Cardiac fibroblast (primary cell): ENCODE measurements around the gene TXNDC17.

ENCODE experiments used
- DNase-seq, 2 donors: peaks; one replicate each; pipeline versions ENCODE4 v3.0.0 to v3.0.0-alpha.2; 2010; ENCODE audit warnings: low read depth in 2 of 2
- H3K4me3 ChIP-seq, 2 donors: replicated peaks in 1 of 2; 1 replicate in 1 of 2; 2 replicates in 1 of 2; pipeline ENCODE4 v1.5.1; 2011; ENCODE audit warnings: low read depth in 2 of 2, low read length in 2 of 2, mild to moderate bottlenecking in 2 of 2, moderate library complexity in 1 of 2
- TF ChIP-seq, protein P1 (sequence below): IDR thresholded peaks from one replicate; pipeline ENCODE4 v1.5.1; 2011; ENCODE audit warnings: low read depth, mild to moderate bottlenecking, low read length, inconsistent platforms

TXNDC17 gene

DNA sequence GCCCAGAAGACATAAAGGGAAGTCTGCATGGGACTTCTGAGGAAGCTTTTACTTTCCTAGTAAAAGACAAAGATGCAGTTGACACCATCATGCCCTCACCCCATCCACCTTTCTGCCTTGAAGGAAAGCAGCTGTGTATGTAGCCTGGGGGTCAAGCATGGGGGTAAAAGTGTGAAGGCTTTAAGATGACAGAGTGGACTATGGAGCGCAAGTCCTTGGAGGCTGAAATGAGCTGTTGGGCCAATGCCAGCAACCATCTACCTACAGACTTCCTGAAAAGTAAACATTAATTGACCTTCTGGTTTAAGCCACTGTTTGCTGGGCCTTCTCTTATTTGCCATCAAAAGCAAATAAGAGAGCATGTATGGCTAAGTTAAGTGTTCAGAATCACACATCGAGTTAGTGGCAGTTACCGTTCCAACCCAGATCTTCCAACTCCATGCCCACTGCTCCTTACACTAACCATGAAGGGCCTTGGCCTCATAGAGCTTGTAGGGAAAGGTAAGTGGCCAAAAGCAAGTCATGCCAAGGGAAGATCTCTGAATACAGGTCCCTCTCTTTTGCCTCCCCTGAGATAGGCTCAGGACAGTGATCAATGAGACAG, 42.3 kb downstream of the TXNDC17 start:
- DNase-seq, result no peak
- TF ChIP-seq, protein P1, sequence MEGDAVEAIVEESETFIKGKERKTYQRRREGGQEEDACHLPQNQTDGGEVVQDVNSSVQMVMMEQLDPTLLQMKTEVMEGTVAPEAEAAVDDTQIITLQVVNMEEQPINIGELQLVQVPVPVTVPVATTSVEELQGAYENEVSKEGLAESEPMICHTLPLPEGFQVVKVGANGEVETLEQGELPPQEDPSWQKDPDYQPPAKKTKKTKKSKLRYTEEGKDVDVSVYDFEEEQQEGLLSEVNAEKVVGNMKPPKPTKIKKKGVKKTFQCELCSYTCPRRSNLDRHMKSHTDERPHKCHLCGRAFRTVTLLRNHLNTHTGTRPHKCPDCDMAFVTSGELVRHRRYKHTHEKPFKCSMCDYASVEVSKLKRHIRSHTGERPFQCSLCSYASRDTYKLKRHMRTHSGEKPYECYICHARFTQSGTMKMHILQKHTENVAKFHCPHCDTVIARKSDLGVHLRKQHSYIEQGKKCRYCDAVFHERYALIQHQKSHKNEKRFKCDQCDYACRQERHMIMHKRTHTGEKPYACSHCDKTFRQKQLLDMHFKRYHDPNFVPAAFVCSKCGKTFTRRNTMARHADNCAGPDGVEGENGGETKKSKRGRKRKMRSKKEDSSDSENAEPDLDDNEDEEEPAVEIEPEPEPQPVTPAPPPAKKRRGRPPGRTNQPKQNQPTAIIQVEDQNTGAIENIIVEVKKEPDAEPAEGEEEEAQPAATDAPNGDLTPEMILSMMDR, result no peak
- no peak overlapping the region for H3K4me3 ChIP-seq

DNA sequence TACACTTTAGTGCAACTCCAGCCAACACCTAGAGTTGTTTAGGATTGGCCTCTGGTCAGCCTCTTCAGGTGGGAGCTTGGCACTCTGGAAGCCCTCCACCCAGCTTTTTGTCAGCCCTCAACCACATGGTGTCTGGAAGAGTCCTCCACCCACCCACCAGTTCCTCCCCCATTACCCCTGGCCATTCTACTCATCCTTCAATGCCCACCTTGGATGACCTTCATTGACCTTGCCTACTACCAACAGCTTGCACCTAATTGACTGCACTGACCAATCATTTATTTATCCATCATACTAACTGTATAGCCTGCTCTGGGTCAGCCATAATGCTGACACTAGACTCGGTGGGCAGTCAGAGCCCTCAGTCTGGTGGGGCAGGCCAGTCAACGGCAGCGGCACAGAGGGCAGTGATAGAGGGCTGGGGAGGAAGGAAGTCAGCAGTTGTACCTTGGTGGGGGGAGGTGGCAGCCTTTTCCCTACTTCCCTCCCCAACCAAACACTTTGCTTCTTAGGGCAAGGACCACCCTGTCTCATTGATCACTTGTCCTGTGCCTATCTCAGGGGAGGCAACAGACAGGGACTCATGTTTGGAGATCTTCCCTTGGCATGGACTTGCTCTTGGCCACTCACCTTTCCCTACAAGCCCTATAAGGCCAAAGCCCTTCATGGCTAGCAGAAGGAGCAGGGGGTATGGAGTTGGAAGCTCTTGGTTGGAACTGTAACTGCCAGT, 43.0 kb downstream of the TXNDC17 start:
- TF ChIP-seq, protein P1, result no peak
- H3K4me3 ChIP-seq, result no peak overlapping the region
- DNase-seq, result no peak

DNA sequence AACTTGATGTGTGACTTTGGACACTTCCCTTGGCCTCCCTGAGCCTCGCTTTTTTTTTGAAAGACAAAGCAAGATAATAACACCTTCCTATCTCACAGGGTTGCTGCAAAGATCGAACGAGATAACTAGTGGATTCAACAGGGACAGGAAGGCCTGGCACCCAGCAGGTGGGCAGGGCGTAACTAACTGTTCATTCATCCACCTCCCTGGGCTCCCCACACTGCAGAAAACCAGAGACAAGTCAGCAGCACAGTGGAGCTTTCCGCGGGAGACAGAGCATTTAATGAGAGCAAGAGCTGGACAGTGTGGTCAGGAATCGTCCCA, 43.6 kb downstream of the TXNDC17 start:
- no peak for DNase-seq
- TF ChIP-seq, protein P1, result no peak
- no peak overlapping the region for H3K4me3 ChIP-seq

DNA sequence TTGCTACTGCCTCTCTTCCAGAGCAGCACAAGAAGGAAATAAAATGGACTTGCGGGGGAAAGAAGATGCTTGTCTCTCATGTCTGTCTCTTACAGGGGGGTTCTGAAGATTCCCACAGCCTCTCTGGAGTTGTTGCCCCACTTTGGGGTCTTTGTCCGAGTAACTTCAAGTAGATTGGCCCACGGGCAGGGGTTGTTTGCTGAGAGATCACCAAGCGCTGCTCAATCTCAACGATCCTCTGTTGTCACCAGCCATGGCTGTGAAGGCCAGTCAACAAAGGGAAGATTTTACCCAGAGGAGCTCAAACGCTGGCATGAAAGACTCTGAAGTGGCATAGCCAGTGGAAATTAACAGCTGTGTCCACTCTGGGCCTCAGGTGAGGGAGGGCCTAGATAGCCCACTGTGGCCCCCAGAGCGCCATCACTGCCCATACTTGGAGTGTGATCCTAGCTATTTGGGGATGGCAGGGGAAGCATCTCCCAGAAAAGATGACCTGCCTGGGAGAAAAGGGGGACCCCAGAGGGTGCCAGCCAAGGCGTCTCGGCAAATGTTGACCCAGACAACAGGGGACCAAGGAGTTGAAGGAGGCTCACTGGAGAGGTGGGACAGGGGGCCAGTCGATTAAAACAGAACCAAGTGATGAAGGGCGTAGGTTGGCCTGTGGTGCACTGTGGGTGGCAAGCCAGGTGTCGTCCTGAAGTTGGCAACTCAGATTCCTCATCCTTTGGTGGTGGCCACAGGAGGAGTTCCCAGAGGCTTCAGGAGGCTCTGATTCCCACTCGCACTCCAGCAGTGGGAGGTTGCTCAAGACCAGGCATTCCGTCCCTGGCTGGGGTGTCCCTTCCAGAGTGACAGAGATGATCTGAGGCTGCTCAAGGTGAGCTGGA, 44.3 kb downstream of the TXNDC17 start:
- TF ChIP-seq, protein P1, result no peak
- H3K4me3 ChIP-seq, result no peak overlapping the region
- no peak for DNase-seq

DNA sequence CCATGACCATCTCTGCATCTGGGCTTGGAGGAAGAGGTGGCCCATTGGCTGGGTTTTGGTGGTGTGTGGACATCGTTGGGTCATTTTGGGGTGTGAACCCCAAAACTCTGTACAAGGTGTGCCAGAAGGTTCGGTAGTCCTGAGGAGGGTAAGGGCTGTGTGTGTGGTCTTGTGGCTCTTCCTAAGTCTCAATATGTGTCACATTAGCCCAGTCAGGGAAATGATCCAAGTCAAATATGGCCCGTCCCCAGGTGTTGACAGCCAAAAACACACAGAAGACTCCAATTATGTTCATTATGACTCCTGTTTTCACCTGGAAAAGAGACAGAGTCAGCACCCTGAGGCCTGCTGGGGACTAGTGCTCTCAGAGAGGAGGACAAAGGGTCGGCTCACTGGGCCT, 45.2 kb downstream of the TXNDC17 start:
- H3K4me3 ChIP-seq, result no peak overlapping the region
- no peak for DNase-seq
- TF ChIP-seq, protein P1, result no peak

DNA sequence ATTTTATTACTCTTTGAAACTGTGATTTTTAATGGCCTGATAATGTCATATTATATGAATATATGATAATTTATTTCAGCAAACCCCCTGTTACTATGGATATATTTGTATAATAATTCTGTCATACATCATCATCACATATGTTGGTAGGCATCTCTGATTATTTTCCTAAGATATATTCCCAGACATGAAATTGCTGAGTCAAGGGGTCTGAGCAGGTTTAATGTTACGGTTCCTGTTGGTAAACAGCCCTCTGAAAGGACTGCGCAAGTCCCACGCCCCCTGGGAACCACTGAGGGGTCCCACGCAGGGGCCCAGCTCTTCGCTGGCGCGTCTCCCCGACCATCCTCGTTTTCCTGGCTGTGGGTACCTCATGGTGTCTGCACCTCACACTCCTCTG, 48.1 kb downstream of the TXNDC17 start:
- TF ChIP-seq, protein P1, result no peak

More for the DNA sequence above, 48.1 kb downstream of the TXNDC17 start:
- DNase-seq, result no peak
- no peak overlapping the region for H3K4me3 ChIP-seq
